ENCODE measurements around the gene INPP5A.

INPP5A gene

DNA sequence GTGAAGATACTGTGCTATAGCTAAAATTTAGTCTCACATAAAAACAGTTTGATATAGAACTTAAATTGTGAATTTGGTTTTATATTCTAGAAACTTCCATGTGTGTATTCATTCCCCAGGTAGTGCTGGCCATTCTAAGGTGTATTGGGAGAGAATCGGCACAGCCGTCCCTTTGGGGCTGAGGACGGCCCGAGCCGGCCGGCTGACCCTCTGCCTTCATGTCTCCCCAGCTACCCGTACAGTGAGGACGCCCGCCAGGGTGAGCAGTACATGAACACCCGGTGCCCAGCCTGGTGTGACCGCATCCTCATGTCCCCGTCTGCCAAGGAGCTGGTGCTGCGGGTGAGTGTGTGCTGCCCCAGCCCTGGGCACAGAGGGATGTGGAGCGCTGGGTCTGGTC lies 239.9 kb downstream of the INPP5A start (continued):
- no peak for TF ChIP-seq TOX (CRISPR knock-in tag; IDR thresholded peaks at IDR 0.05; ENCODE audit: borderline replicate concordance)
- TF ChIP-seq OSR1 (CRISPR knock-in tag; IDR thresholded peaks at IDR 0.05): no peak
- no peak for TF ChIP-seq ARNTL (CRISPR knock-in tag; IDR thresholded peaks at IDR 0.05; ENCODE audit: borderline replicate concordance, low read depth)

DNA sequence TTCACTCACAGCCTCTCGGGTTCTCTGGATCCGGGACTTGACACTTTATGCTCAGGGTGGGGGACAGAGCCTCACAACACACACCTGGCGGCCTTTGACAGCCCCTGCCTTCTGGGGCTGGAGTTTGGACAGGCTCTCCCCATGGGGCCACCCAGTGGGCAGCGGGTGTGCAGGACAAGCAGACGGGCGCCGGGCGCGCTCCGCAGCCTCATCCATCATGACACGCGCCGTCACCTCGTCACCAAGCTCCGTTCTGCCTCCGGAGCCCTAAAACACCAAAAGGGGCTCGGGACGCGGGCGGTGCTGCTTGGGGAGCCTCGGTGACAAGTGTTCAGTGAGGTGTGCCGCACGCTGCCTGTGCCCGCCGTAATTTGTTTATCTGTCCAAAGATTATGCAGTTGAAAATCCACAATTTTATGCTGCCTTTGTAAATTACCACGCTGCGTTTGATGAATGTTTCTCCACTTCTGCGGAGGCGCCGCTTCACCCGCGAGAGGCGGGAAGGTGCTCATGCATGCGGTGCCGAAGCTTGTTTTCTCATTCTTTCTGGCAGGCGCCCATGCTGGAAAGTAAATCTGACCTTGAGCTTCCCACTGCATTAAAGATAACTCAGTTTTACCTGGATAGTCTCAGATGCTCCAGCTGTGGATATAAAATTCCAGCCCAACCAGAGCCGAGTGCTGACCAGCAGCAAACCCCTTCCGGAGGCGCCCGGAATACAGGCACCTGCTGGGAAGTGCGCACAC lies 242.1 kb downstream of the INPP5A start:
- TF ChIP-seq, protein P1, sequence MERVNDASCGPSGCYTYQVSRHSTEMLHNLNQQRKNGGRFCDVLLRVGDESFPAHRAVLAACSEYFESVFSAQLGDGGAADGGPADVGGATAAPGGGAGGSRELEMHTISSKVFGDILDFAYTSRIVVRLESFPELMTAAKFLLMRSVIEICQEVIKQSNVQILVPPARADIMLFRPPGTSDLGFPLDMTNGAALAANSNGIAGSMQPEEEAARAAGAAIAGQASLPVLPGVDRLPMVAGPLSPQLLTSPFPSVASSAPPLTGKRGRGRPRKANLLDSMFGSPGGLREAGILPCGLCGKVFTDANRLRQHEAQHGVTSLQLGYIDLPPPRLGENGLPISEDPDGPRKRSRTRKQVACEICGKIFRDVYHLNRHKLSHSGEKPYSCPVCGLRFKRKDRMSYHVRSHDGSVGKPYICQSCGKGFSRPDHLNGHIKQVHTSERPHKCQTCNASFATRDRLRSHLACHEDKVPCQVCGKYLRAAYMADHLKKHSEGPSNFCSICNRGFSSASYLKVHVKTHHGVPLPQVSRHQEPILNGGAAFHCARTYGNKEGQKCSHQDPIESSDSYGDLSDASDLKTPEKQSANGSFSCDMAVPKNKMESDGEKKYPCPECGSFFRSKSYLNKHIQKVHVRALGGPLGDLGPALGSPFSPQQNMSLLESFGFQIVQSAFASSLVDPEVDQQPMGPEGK (CRISPR knock-in tag; IDR thresholded peaks at IDR 0.05; ENCODE audit: borderline replicate concordance): no peak
- TF ChIP-seq TCF4 (CRISPR knock-in tag; IDR thresholded peaks at IDR 0.05; ENCODE audit: borderline replicate concordance): no peak
- TF ChIP-seq, protein P2, sequence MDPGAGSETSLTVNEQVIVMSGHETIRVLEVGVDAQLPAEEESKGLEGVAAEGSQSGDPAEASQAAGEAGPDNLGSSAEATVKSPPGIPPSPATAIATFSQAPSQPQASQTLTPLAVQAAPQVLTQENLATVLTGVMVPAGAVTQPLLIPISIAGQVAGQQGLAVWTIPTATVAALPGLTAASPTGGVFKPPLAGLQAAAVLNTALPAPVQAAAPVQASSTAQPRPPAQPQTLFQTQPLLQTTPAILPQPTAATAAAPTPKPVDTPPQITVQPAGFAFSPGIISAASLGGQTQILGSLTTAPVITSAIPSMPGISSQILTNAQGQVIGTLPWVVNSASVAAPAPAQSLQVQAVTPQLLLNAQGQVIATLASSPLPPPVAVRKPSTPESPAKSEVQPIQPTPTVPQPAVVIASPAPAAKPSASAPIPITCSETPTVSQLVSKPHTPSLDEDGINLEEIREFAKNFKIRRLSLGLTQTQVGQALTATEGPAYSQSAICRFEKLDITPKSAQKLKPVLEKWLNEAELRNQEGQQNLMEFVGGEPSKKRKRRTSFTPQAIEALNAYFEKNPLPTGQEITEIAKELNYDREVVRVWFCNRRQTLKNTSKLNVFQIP (CRISPR knock-in tag; IDR thresholded peaks at IDR 0.05; ENCODE audit: borderline replicate concordance, low read depth): no peak
- no peak for TF ChIP-seq TSHZ2 (CRISPR knock-in tag; IDR thresholded peaks at IDR 0.05)
- no peak for TF ChIP-seq TOX (CRISPR knock-in tag; IDR thresholded peaks at IDR 0.05; ENCODE audit: borderline replicate concordance)
- no peak for TF ChIP-seq ZFP30 (CRISPR knock-in tag; IDR thresholded peaks at IDR 0.05)
- TF ChIP-seq RARB (CRISPR knock-in tag; IDR thresholded peaks at IDR 0.05): no peak
- ATAC-seq: no peak

GRCh38 chr10:132780356-132780755 lies 242.8 kb downstream of the INPP5A start:
- no peak for ATAC-seq
- TF ChIP-seq TSHZ2 (CRISPR knock-in tag; IDR thresholded peaks at IDR 0.05) (no peak), RARB (CRISPR knock-in tag; IDR thresholded peaks at IDR 0.05) (no peak), ZC3H10 (CRISPR knock-in tag; IDR thresholded peaks at IDR 0.05) (no peak), ZNF8 (CRISPR knock-in tag; IDR thresholded peaks at IDR 0.05) (no peak), ZNF70 (CRISPR knock-in tag; IDR thresholded peaks at IDR 0.05) (no peak), ZFP30 (CRISPR knock-in tag; IDR thresholded peaks at IDR 0.05) (no peak), TCF4 (CRISPR knock-in tag; IDR thresholded peaks at IDR 0.05; ENCODE audit: borderline replicate concordance) (no peak), ARNTL (CRISPR knock-in tag; IDR thresholded peaks at IDR 0.05; ENCODE audit: borderline replicate concordance, low read depth) (no peak), ZFP3 (CRISPR knock-in tag; IDR thresholded peaks at IDR 0.05) (no peak), SNAI2 (CRISPR knock-in tag; IDR thresholded peaks at IDR 0.05) (no peak), ZNF565 (CRISPR knock-in tag; conservative IDR thresholded peaks at IDR 0.05; ENCODE audit: low read depth) (no peak), TOX (CRISPR knock-in tag; IDR thresholded peaks at IDR 0.05; ENCODE audit: borderline replicate concordance) (no peak), OSR1 (CRISPR knock-in tag; IDR thresholded peaks at IDR 0.05) (no peak)
- TF ChIP-seq, protein P1 (CRISPR knock-in tag; IDR thresholded peaks at IDR 0.05; ENCODE audit: borderline replicate concordance): no peak
- TF ChIP-seq, protein P2 (CRISPR knock-in tag; IDR thresholded peaks at IDR 0.05; ENCODE audit: borderline replicate concordance, low read depth): no peak

All from SK-N-SH treated with all-trans-retinoic acid at 6 μM for 48 hours (cell line).